Spleen (tissue), 11 donors: ENCODE data around the gene NKX6-2. TPM values are rescaled to one million over a fixed set of nuclear protein-coding genes. Genes with fewer than 3 reads are reported as not detected.
"Not testable (repeated sequence)": the region's sequence is repeated elsewhere in the genome, so short reads cannot be mapped to it uniquely, and the experiment has no call there.

Experiments
- DNase-seq: peaks from one replicate; pipeline ENCODE4 v3.0.0-alpha.2; 2020
- H3K27ac ChIP-seq, 8 donors: fragments of 200-600 bp; sonication (generic) in 7 of 8; 1 replicate in 4 of 8; 2 replicates in 4 of 8; pipeline versions ENCODE4 v1.5.0 to v1.8.0; 2016 to 2021; ENCODE audit warnings: inconsistent platforms in 4 of 8, mild to moderate bottlenecking in 4 of 8, moderate library complexity in 1 of 8
- H3K27me3 ChIP-seq, 7 donors: fragments of 200-600 bp; sonication (generic) in 6 of 7; replicated peaks in 1 of 7; 1 replicate in 4 of 7; 2 replicates in 3 of 7; pipeline versions ENCODE4 v1.5.0 to v1.8.0; 2016 to 2021; ENCODE audit warnings: inconsistent platforms in 3 of 7, mild to moderate bottlenecking in 1 of 7
- H3K36me3 ChIP-seq, 6 donors: fragments of 200-600 bp; sonication (generic) in 5 of 6; 1 replicate in 4 of 6; 2 replicates in 2 of 6; pipeline versions ENCODE4 v1.5.0 to v1.8.0; 2016 to 2021; ENCODE audit warnings: inconsistent platforms in 2 of 6
- H3K4me1 ChIP-seq, 6 donors: fragments of 200-600 bp; sonication (generic) in 5 of 6; 1 replicate in 3 of 6; 2 replicates in 3 of 6; pipeline versions ENCODE4 v1.5.0 to v1.8.0; 2016 to 2021; ENCODE audit warnings: inconsistent platforms in 3 of 6
- H3K4me3 ChIP-seq, 8 donors: fragments of 200-600 bp; sonication (generic) in 7 of 8; 1 replicate in 4 of 8; 2 replicates in 4 of 8; pipeline versions ENCODE4 v1.5.0 to v1.8.0; 2016 to 2021; ENCODE audit warnings: inconsistent platforms in 4 of 8, mild to moderate bottlenecking in 4 of 8, moderate library complexity in 2 of 8
- H3K9me3 ChIP-seq, 8 donors: fragments of 200-600 bp; sonication (generic) in 7 of 8; 1 replicate in 4 of 8; 2 replicates in 4 of 8; pipeline versions ENCODE4 v1.5.0 to v1.8.0; 2016 to 2021; ENCODE audit warnings: inconsistent platforms in 4 of 8
- POLR2A ChIP-seq, 3 donors: fragments of 450-650 bp; IDR thresholded peaks; one replicate each; pipeline ENCODE4 v1.5.1; 2017; ENCODE audit warnings: antibody characterized with exemption in 3 of 3, mild to moderate bottlenecking in 1 of 3
- POLR2AphosphoS5 ChIP-seq, 3 donors: sonication (generic); formaldehyde crosslinking; IDR thresholded peaks; one replicate each; pipeline ENCODE4 v1.5.1; 2017; ENCODE audit warnings: antibody characterized with exemption in 3 of 3
- WGBS, 5 donors: extraction: QIAGEN DNeasy Blood & Tissue Kit in 3 of 5; methylation state at CpG; one replicate each; pipeline versions ENCODE4 v1.1.5 to v1.1.7; 2013 to 2018; 5-methylcytosine and 5-hydroxymethylcytosine counted together
- intact Hi-C: fragments of 100-400 bp; cut with DNase I; formaldehyde crosslinking; loops from one replicate; pipeline ENCODE4 v1.15.0; 2023; ENCODE audit warnings: low total_unique reads
- polyA plus RNA-seq, 3 donors: library from polyadenylated mRNA; stranded (reverse); fragments of 200-250 nt; gene quantifications; one replicate each; pipeline ENCODE4 v1.2.1, GENCODE V29; 2013
- total RNA-seq, 7 donors: library from RNA; depleted of rRNA in 3 of 7; stranded (reverse); fragments of >200 nt in 3 of 7; fragmentation: NEBNext Ultra II Directional in 4 of 7; extraction: Animal tissue kit (Norgen Biotek cat#: 25700) in 4 of 7; gene quantifications; one replicate each; pipeline versions ENCODE4 v1.1.0 to v1.2.1, GENCODE V29; 2016 to 2021
- TF ChIP-seq, protein P1 (sequence below), 11 experiments: fragments of 200-600 bp in 7 of 11; fragments of 450-650 bp in 4 of 11; sonication (generic) in 4 of 11; IDR thresholded peaks in 8 of 11; conservative IDR thresholded peaks in 3 of 11; 1 replicate in 7 of 11; 2 replicates in 4 of 11; pipeline versions ENCODE4 v1.4.0 to v1.8.0; 2016 to 2021; ENCODE audit warnings: antibody characterized with exemption in 11 of 11, inconsistent platforms in 4 of 11, mild to moderate bottlenecking in 1 of 11
- donor health status: healthy with polysubstance abuse.
- donor health status: DM: no; HTN: no; CAD: no; lungs with moderate emphysema.
- donor health status: DM: no; HTN: no; CAD: no.
- donor health status: Bipolar disorder and iron deficiency.
- donor health status: healthy.
- donor health status: DM: no; HTN: no; CAD: no.
- donor health status: DM: yes; HTN: yes; CAD: no.

NKX6-2 gene
- total and polyA plus RNA-seq, 10 donors, result 0.03 to 0.08 TPM; not detected in 8

DNA sequence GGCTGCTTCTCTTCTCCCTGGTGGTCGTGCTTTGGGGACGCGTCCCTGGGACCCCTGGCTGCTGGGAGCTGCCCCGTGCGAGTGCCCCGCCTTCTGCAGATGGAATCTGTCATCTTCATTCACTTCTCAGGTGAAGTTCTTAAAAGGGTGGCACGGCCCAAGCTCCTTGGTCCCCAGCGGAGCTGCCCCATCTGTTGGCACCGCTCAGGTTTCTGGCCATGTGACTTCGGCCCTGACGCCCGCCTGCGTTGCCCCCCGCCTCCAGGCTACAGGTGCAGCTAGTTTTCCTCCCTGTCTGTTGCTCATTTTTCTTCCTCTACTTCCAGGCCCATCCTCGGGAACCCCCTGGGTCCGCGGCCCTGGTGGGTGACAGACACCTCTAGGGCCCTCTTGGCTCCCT, 6.8 kb upstream of the NKX6-2 start:
- Histone ChIP-seq H3K4me3 (no peak overlapping the region), H3K9me3 (no peaks in the 10 kb centered on the region), H3K27me3 (peaks cover 0 to 71% (median 48%) of the 10 kb centered on the region in 7 donors), H3K4me1 (peaks cover 3 to 13% (median 9%) of the 10 kb centered on the region in 6 donors), H3K36me3 (no peaks in the 10 kb centered on the region), H3K27ac (no peak overlapping the region)
- 74 to 89% (median 85%) methylated on average over 11 to 17 of the region's 17 CpGs for WGBS, 5 donors
- no peak for DNase-seq
- no peak for TF ChIP-seq POLR2AphosphoS5 (IDR thresholded peaks at IDR 0.05)
- TF ChIP-seq POLR2A (IDR thresholded peaks at IDR 0.05), result no peak
- TF ChIP-seq, protein P1, sequence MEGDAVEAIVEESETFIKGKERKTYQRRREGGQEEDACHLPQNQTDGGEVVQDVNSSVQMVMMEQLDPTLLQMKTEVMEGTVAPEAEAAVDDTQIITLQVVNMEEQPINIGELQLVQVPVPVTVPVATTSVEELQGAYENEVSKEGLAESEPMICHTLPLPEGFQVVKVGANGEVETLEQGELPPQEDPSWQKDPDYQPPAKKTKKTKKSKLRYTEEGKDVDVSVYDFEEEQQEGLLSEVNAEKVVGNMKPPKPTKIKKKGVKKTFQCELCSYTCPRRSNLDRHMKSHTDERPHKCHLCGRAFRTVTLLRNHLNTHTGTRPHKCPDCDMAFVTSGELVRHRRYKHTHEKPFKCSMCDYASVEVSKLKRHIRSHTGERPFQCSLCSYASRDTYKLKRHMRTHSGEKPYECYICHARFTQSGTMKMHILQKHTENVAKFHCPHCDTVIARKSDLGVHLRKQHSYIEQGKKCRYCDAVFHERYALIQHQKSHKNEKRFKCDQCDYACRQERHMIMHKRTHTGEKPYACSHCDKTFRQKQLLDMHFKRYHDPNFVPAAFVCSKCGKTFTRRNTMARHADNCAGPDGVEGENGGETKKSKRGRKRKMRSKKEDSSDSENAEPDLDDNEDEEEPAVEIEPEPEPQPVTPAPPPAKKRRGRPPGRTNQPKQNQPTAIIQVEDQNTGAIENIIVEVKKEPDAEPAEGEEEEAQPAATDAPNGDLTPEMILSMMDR (IDR thresholded peaks at IDR 0.05 in 8 of 11, conservative IDR thresholded peaks at IDR 0.05 in 3 of 11), result no peak
- intact Hi-C loops, result no loop called here

DNA sequence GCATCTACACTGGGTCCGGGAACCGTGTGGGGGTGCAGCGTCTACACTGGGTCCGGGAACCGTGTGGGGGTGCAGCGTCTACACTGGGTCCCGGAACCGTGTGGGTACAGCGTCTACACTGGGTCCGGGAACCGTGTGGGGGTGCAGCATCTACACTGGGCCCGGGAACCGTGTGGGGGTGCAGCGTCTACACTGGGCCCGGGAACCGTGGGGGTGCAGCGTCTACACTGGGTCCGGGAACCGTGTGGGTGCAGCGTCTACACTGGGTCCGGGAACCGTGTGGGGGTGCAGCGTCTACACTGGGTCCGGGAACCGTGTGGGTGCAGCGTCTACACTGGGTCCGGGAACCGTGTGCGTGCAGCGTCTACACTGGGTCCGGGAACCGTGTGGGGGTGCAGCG, 6.2 kb upstream of the NKX6-2 start:
- DNase-seq, H3K27ac ChIP-seq, H3K4me3 ChIP-seq, H3K36me3 ChIP-seq, intact Hi-C loops, H3K9me3 ChIP-seq: not testable (repeated sequence)
- WGBS, 5 donors, result 90 to 96% (median 95%) methylated on average over 2 to 33 of the region's 33 CpGs
- H3K4me1 ChIP-seq, result peaks cover 8 to 20% (median 16%) of the 10 kb centered on the region in 6 donors
- H3K27me3 ChIP-seq, result peaks cover 5 to 78% (median 55%) of the 10 kb centered on the region in 7 donors

DNA sequence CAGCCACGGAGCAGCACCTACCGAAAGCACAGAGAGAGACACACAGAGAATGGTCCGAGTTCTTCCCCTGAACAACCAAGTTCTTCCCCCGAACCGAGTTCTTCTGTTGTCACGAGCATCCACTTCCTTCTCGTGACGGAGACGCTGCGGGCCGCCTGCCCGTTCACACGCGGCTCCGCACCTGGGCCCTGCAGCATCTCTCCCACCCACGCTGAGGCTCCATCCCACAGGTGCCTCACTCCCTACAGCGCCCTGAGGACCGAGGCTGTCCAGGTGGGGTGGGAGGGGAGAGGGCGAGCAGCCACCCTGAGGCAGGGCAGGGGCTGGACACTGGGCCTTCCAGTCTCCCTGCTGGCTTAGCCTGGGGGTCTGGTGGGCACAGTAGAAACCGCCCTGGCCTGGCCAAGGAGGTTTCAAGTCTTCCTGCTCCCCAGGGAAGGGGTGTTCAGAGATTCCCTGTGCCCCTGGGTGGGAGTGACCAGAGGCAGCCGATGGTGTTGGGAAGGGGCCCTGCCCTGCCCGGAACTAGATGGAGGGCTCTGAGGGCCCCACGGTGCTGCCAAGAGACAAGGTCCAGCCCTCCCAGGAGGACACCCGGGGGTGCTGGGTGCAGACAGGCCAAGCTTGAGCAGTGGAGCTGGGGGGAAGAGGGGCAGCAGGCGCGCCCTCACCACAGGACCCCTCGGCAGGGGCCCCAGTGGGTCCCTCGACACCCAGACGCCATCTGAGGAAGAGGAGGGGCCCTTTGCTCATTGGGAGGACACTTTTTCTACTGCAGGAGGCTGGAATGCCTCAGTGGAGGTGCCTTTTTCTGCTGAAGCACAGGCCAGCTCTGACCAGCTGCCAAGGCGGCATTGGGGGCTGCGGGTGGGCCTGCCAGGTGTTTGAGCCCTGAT, 5.2 kb upstream of the NKX6-2 start:
- WGBS, 5 donors, result 48 to 57% (median 52%) methylated on average over 29 to 31 of the region's 31 CpGs
- Histone ChIP-seq H3K4me3 (no peak overlapping the region), H3K9me3 (no peaks in the 10 kb centered on the region), H3K36me3 (no peaks in the 10 kb centered on the region), H3K4me1 (peaks cover 17 to 29% (median 25%) of the 10 kb centered on the region in 6 donors), H3K27me3 (peaks cover 14 to 84% (median 65%) of the 10 kb centered on the region in 7 donors), H3K27ac (no peak overlapping the region)
- TF ChIP-seq, protein P1 (IDR thresholded peaks at IDR 0.05 in 8 of 11, conservative IDR thresholded peaks at IDR 0.05 in 3 of 11), result no peak
- TF ChIP-seq POLR2A (IDR thresholded peaks at IDR 0.05), result no peak
- TF ChIP-seq POLR2AphosphoS5 (IDR thresholded peaks at IDR 0.05), result no peak
- no peak for DNase-seq
- intact Hi-C loops, result no loop called here

DNA sequence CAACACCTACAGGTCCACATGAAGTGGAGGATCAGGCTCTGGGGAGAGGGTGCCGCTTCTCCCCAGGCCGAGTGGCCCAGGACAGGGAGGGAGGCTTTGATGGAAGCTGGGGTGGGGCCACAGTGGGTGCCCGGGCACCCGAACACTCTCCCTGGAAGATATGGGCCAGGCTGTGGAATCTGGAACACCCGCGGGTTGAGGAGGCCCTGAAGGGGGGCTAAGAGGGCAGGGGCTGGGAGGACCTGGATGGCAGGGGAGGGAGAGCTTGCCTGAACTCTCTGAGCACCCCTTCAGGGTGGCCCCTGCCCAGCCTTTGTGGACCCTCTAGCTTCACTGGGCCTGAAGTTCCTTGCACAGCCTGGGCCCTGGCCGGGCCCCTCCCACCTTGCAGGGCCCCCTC, 4.5 kb upstream of the NKX6-2 start:
- WGBS, 5 donors, result 53 to 74% (median 57%) methylated on average over 7 of the region's 7 CpGs
- H3K27me3 ChIP-seq, result peaks cover 14 to 90% (median 69%) of the 10 kb centered on the region in 7 donors
- intact Hi-C loops, result no loop called here
- H3K9me3 ChIP-seq, result no peaks in the 10 kb centered on the region
- DNase-seq, result no peak
- TF ChIP-seq, protein P1 (IDR thresholded peaks at IDR 0.05 in 8 of 11, conservative IDR thresholded peaks at IDR 0.05 in 3 of 11), result no peak
- TF ChIP-seq POLR2A (IDR thresholded peaks at IDR 0.05) (no peak), POLR2AphosphoS5 (IDR thresholded peaks at IDR 0.05) (no peak)
- H3K4me1 ChIP-seq, result peaks cover 17 to 33% (median 27%) of the 10 kb centered on the region in 6 donors
- no peak overlapping the region for H3K27ac ChIP-seq
- H3K4me3 ChIP-seq, result no peak overlapping the region
- no peaks in the 10 kb centered on the region for H3K36me3 ChIP-seq
